ENCODE data around the gene U2AF2.
"Not testable (repeated sequence)": the region's sequence is repeated elsewhere in the genome, so short reads cannot be mapped to it uniquely, and the experiment has no call there.

The U2AF2 gene

DNA sequence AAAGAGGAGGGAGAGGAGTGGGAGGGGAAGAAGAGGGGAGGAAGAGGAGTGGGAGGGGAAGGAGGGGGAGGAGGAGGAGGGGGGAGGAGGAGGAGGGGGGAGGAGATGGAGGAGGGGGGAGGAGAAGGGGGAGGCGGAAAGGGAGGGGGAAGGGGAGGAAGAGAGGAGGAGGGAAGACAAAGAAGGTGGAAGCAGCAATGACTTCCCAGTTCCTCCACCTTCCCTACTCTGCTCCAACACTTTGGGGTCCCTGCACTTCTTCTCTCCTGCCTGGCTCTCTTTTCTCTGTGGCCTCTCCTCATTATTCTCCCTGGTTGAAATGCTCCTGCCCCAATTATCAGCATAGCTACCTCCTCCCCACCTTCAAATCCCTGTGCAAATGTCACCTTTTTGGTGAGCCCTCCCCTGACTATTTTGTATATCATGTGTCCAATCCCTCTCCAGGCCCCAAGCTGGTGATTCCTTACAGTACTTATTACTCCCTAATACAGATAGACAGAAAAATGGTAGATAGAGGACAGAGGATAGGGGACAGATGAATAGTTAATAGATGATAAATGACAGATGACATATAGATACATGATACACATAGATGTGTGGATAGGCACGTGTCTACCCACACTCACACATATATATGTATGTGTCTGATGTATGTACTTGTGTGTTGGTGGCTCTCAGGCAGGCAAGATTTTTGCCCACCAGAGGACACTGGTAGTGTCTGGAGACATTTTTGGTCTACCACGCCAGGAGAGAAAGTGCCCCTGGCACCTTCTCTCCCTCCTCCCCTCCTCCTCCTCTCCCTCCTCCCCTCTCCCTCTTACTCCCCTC, 58.2 kb downstream of the U2AF2 start:
- H3K4me3 ChIP-seq (ENCODE audit: low read length), result no peak overlapping the region
- TF ChIP-seq ZNF274 (IDR thresholded peaks at IDR 0.05; ENCODE audit: low read depth, low read length), result no peak

DNA sequence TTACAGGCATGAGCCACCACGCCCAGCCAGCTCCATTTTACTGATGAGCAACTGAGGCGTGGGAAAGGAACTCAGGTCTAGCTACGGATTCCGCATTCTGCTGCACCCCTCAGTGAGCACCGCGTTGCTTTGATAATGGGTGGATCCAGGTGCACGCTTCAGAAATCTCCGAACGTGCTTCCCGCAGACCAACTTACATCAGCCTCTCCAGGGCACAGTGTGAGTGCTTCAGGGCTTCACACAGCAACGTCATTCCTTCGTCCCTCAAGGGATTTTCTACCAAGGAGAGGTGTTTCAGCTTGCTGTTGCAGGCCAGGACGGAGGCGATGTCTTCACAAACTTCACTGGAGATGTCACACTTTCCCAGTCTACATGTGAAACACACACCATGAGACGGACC, 61.7 kb downstream of the U2AF2 start:
- no peak overlapping the region for H3K4me3 ChIP-seq (ENCODE audit: low read length)
- no peak for TF ChIP-seq ZNF274 (IDR thresholded peaks at IDR 0.05; ENCODE audit: low read depth, low read length)

DNA sequence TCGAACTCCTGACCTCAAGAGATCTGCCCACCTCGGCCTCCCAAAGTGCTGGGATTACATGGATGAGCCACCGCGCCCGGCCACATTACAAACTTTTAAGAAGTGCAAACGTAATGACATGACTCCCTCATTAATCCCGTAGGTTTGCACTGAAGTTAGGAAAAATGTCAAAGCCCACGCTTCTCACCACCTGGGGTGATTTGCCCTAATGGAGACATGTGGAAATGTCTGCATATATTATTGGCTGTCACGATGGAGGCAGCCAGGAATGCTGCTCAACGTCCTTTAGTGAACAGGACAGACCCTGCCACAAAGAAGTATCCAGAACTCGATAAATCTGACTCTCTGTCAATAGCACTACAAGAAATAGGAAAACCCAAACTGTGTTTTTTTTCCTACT, 62.4 kb downstream of the U2AF2 start:
- no peak for TF ChIP-seq ZNF274 (IDR thresholded peaks at IDR 0.05; ENCODE audit: low read depth, low read length)
- no peak overlapping the region for H3K4me3 ChIP-seq (ENCODE audit: low read length)

DNA sequence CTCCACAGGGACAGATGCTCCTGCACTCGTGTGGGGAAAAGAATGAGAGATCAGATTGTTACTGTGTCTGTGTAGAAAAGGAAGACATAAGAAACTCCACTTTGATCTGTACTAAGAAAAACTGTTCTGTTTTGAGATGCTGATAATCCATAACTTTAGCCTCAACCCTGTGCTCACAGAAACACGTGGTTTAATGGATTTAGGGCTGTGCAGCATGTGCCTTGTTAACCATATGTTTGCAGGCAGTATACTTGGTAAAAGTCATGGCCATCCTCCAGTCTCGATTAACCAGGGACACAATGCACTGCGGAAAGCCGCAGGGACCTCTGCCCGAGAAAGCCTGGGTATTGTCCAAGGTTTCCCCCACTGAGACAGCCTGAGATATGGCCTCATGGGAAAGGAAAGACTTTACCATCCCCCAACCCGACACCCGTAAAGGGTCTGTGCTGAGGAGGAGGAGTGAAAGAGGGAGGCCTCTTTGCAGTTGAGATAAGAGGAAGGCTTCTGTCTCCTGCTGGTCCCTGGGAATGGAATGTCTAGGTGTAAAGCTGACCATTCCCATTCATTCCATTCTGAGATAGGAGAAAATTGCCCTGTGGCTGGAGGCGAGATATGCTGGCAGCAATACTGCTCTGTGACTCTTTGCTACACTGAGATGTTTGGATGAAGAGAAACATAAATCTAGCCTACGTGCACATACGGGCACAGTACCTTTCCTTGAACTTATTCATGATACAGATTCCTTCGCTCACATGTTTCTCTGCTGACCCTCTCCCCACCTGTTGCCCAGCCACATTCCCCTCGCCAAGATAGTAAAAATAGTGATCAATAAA, 63.3 kb downstream of the U2AF2 start:
- not testable (repeated sequence) for H3K4me3 ChIP-seq (ENCODE audit: low read length)

DNA sequence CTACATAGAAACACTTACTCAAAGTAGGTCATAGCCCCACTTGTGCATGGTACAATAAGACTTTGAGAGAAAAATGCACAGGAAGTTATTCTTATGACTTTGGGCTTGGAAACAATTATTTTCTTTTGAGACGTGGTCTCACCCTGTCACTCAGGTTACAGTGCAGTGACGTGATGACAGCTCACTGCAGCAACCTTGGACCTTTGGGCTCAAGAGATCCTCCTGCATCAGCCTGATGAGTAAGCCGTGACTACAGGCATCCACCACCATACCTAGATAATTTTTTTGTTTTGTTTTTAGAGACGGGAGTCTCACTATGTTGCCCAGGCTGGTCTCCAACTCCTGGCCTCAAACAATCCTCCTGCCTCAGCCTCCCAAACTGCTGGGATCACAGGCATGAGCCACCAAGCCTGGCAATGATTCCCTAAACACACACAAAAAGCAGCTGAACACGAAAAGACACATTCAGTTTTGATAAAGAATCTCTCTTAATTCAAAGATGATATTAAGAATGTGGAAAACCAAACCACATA, 65.4 kb downstream of the U2AF2 start:
- no peak for TF ChIP-seq ZNF274 (IDR thresholded peaks at IDR 0.05; ENCODE audit: low read depth, low read length)

DNA sequence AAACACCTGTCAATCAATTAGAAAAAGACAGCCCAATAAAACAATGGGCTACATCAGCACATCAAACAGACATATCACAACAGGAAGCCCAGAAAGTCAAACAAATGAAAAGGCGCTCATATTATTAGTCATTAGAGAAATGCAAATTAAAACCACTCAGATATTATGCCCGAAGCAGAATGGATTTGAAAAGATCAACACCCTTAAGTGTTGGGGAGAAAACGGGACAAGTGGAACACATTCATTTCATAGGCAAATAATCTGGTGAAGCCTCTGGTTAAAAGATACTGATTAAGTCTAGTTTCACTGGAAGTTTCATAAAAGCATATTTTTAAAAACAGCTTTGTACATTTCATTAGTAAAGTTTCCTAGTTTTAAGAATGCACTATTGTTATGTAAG, 66.0 kb downstream of the U2AF2 start:
- no peak for TF ChIP-seq ZNF274 (IDR thresholded peaks at IDR 0.05; ENCODE audit: low read depth, low read length)

More for the DNA sequence above, 65.4 kb downstream of the U2AF2 start:
- H3K4me3 ChIP-seq (ENCODE audit: low read length), result no peak overlapping the region

DNA sequence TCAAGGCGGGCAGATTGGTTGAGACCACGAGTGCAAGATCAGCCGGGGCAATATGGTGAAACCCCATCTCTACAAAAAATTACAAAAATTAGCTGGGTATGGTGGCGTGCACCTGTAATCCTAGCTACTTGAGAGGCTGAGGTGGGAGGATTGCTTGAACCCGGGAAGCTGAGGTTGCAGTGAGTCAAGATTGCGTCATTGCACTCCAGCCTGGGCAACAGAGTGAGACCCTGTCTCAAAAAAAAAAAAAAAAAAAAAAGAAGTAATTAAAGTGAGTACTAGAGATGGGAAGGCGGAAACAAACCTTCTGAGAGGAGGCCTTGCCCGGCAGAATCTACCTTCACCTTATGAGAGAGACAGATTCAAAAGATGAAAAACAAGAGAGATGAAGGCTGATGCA, 68.7 kb downstream of the U2AF2 start:
- no peak overlapping the region for H3K4me3 ChIP-seq (ENCODE audit: low read length)
- no peak for TF ChIP-seq ZNF274 (IDR thresholded peaks at IDR 0.05; ENCODE audit: low read depth, low read length)

More for the DNA sequence above, 66.0 kb downstream of the U2AF2 start:
- H3K4me3 ChIP-seq (ENCODE audit: low read length), result no peak overlapping the region

Measured in GM08714 (cell line).